ENCODE measurements around the gene KASH5. TPM values are rescaled to one million over a fixed set of nuclear protein-coding genes. Genes with fewer than 3 reads are reported as not detected.

The KASH5 gene
- total RNA-seq, 8 experiments from 2014 or later, result 0.27 to 2.7 (median 0.51) TPM; not detected in 2

- ATAC-seq (replicated peaks in 6 of 8), result no peak
- 58 to 100% (median 70%) methylated on average over 1 to 7 of the region's 28 CpGs; no CpG with 5 or more reads in 4 of the 10 experiments for WGBS, 10 experiments
- Histone ChIP-seq H3K4me3 (no peak overlapping the region), H3K4me1 (replicated peaks in 1 of 2) (peaks cover 9 to 13% of the 10 kb centered on the region in 2 donors), H3K27ac (no peak overlapping the region)
- in situ Hi-C loops (cut with MboI; ENCODE audit: low pct_unique_long_range_greater_than_20kb in 2 of 9, low sequenced_read_pairs in 9 of 9, unreplicated experiment in 9 of 9), result no loop called here
These were observed 42.8 kb downstream of the KASH5 start for GRCh38 chr19:49430678-49431329.

DNA sequence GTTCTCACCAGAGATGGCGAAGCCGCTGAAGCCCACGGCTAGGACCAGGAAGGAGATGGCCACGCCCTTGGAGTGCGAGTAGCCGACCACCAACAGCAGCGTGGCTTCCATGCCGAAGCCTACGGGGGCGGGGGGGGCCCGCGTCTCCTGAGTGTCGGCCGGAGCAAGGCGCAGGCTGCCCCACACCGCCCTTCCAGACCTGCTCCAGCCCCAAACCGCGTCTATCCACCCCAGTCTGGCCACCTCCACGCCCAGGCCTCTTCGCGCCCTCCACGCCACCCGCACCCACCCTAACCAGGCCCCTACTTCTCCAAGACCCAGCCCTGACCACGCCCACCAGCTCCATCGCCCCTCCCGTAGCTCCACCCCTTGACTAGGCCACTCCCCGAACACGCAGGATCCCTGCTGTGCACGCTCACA, 43.3 kb downstream of the KASH5 start:
- H3K4me1 ChIP-seq (replicated peaks in 1 of 2), result peaks cover 9 to 13% of the 10 kb centered on the region in 2 donors
- in situ Hi-C loops (cut with MboI; ENCODE audit: low pct_unique_long_range_greater_than_20kb in 2 of 9, low sequenced_read_pairs in 9 of 9, unreplicated experiment in 9 of 9), result no loop called here
- WGBS, 10 experiments, result 22 to 67% (median 37%) methylated on average over 1 to 9 of the region's 29 CpGs; no CpG with 5 or more reads in 4 of the 10 experiments
- H3K4me3 ChIP-seq, result no peak overlapping the region
- ATAC-seq (replicated peaks in 6 of 8), result no peak
- no peak overlapping the region for H3K27ac ChIP-seq

GRCh38 chr19:49432141-49433073, 44.4 kb downstream of the KASH5 start:
- 16 to 100% (median 26%) methylated on average over 1 to 13 of the region's 63 CpGs; no CpG with 5 or more reads in 6 of the 10 experiments for WGBS, 10 experiments
- no peak overlapping the region for H3K4me3 ChIP-seq
- ATAC-seq (replicated peaks in 6 of 8), result peak in 1 of 8 experiments; percentile 27
- in situ Hi-C loops (cut with MboI; ENCODE audit: low pct_unique_long_range_greater_than_20kb in 2 of 9, low sequenced_read_pairs in 9 of 9, unreplicated experiment in 9 of 9), result no loop called here
- no peak overlapping the region for H3K27ac ChIP-seq
- peaks cover 18 to 24% of the 10 kb centered on the region in 2 donors for H3K4me1 ChIP-seq (replicated peaks in 1 of 2)

DNA sequence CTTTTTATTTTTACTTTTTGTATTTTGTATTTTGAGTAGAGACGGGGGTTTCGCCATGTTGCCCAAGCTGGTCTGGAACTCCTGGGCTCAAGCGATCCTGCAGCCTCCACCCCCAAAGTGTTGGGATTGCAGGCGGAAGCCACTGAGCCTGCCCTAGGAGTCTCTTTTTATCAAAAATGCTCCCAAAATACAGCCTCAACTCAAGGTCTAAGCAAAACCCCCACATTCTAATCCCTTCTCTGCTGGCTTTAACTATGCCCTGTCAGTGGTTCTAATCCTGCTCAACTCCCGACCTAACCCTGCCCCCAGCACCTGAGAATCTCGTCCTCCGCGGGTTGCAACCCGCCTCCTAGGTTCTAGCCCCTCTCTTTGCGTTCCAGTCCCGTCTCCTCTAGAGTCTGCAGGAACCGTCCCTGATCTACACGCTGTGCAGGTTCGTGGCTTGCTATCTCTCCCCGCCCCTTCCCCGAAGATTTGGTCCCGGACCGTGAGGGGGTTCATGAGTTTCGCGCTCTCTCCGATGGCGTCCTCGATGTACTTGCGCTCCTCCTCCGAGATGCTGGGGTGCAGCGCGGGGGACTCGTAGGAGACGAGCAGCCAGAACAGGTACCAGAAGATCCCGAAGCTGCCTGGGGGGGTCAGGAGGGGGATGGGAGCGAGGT, 45.3 kb downstream of the KASH5 start:
- no peak for ATAC-seq (replicated peaks in 6 of 8)
- no peak overlapping the region for H3K4me3 ChIP-seq
- WGBS, 10 experiments, result 8 to 66% (median 17%) methylated on average over 2 to 20 of the region's 31 CpGs; no CpG with 5 or more reads in 5 of the 10 experiments
- in situ Hi-C loops (cut with MboI; ENCODE audit: low pct_unique_long_range_greater_than_20kb in 2 of 9, low sequenced_read_pairs in 9 of 9, unreplicated experiment in 9 of 9), result no loop called here
- H3K4me1 ChIP-seq (replicated peaks in 1 of 2), result peaks cover 12 to 17% of the 10 kb centered on the region in 2 donors
- no peak overlapping the region for H3K27ac ChIP-seq

- in situ Hi-C loops (cut with MboI; ENCODE audit: low pct_unique_long_range_greater_than_20kb in 2 of 9, low sequenced_read_pairs in 9 of 9, unreplicated experiment in 9 of 9), result no loop called here
- Histone ChIP-seq H3K4me3 (no peak overlapping the region), H3K27ac (no peak overlapping the region), H3K4me1 (replicated peaks in 1 of 2) (peaks cover 10 to 14% of the 10 kb centered on the region in 2 donors)
- ATAC-seq (replicated peaks in 6 of 8), result no peak
- WGBS, 10 experiments, result 40 to 100% (median 81%) methylated on average over 1 to 7 of the region's 18 CpGs; no CpG with 5 or more reads in 3 of the 10 experiments
These were observed 47.0 kb downstream of the KASH5 start for GRCh38 chr19:49434907-49435583.

GRCh38 chr19:49435670-49436069, 47.6 kb downstream of the KASH5 start:
- Histone ChIP-seq H3K27ac (no peak overlapping the region), H3K4me3 (no peak overlapping the region), H3K4me1 (replicated peaks in 1 of 2) (peaks cover 10 to 17% of the 10 kb centered on the region in 2 donors)
- in situ Hi-C loops (cut with MboI; ENCODE audit: low pct_unique_long_range_greater_than_20kb in 2 of 9, low sequenced_read_pairs in 9 of 9, unreplicated experiment in 9 of 9), result no loop called here
- 58 to 100% (median 83%) methylated on average over 1 to 5 of the region's 10 CpGs; no CpG with 5 or more reads in 4 of the 10 experiments for WGBS, 10 experiments
- no peak for ATAC-seq (replicated peaks in 6 of 8)

GRCh38 chr19:49436381-49437017, 48.5 kb downstream of the KASH5 start:
- peak in 6 of 8 experiments; percentile 21 to 74 (median 60) for ATAC-seq (replicated peaks in 6 of 8)
- Histone ChIP-seq H3K4me1 (replicated peaks in 1 of 2) (peaks cover 13 to 23% of the 10 kb centered on the region in 2 donors), H3K4me3 (peak overlapping the region in 3 of 5 donors; percentile 7 to 9 (median 8)), H3K27ac (no peak overlapping the region)
- WGBS, 10 experiments, result 0 to 27% (median 11%) methylated on average over 4 to 11 of the region's 42 CpGs; no CpG with 5 or more reads in 7 of the 10 experiments
- in situ Hi-C loops (cut with MboI; ENCODE audit: low pct_unique_long_range_greater_than_20kb in 2 of 9, low sequenced_read_pairs in 9 of 9, unreplicated experiment in 9 of 9), result no loop called here

DNA sequence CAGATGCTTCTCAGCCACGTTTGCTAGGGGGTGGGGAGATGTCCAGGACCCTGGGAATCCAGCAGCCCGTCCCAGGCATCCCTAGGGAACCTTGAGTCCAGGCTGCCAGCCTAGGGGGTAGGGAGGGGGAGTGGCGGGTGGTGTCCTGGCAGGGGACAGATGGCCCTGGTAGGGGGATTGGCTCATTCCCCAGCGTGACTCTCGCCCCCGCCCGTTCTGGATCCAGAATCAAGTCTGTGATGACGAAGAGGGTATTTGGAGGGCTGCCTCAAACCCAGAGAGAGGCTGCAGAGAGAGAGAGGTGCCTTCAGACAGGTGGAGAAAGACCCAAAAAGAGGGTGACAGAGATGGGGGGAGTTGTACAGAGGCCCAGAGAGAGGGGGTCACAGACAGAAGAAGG, 49.2 kb downstream of the KASH5 start:
- H3K4me1 ChIP-seq (replicated peaks in 1 of 2), result peaks cover 17 to 26% of the 10 kb centered on the region in 2 donors
- in situ Hi-C loops (cut with MboI; ENCODE audit: low pct_unique_long_range_greater_than_20kb in 2 of 9, low sequenced_read_pairs in 9 of 9, unreplicated experiment in 9 of 9), result no loop called here
- no peak overlapping the region for H3K27ac ChIP-seq
- no peak overlapping the region for H3K4me3 ChIP-seq
- ATAC-seq (replicated peaks in 6 of 8), result peak in 1 of 8 experiments; percentile 13
- 0 to 20% (median 5%) methylated on average over 1 to 2 of the region's 8 CpGs; no CpG with 5 or more reads in 6 of the 10 experiments for WGBS, 10 experiments

DNA sequence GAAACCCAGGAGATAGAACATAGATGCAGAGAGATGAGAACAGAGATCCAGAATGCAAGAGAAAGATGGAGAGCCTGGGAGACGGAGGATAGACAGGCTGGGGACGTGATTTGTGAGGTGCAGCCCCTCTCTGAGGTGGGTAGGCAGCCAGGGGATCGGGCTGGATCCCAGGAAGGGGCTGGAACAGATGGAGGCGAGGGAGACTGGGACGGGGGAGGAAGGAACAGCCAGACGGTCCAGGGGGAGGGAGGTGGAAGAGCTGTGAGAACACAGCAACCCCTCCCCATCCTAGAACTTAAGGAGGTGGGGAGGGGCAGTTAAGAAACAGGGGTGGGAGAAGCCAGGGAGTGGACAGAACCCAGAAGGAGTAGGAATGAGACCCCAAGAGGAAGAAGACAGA, 50.2 kb downstream of the KASH5 start:
- no peak for ATAC-seq (replicated peaks in 6 of 8)
- Histone ChIP-seq H3K4me3 (no peak overlapping the region), H3K27ac (no peak overlapping the region), H3K4me1 (replicated peaks in 1 of 2) (peaks cover 20 to 26% of the 10 kb centered on the region in 2 donors)
- in situ Hi-C loops (cut with MboI; ENCODE audit: low pct_unique_long_range_greater_than_20kb in 2 of 9, low sequenced_read_pairs in 9 of 9, unreplicated experiment in 9 of 9), result no loop called here
- WGBS, 10 experiments, result 0% methylated on average over 1 of the region's 6 CpGs; no CpG with 5 or more reads in 7 of the 10 experiments

GRCh38 chr19:49439836-49440235, 51.8 kb downstream of the KASH5 start:
- in situ Hi-C loops (cut with MboI; ENCODE audit: low pct_unique_long_range_greater_than_20kb in 2 of 9, low sequenced_read_pairs in 9 of 9, unreplicated experiment in 9 of 9), result loop anchor here in 2 of 9 experiments (10.0 kb wide), 1 partner anchor 45 kb away; no protein-coding TSS in a partner anchor
- no peak for ATAC-seq (replicated peaks in 6 of 8)
- 40 to 60% methylated on average over 1 to 2 of the region's 6 CpGs; no CpG with 5 or more reads in 8 of the 10 experiments for WGBS, 10 experiments
- Histone ChIP-seq H3K4me1 (replicated peaks in 1 of 2) (peaks cover 20 to 26% of the 10 kb centered on the region in 2 donors), H3K27ac (no peak overlapping the region), H3K4me3 (no peak overlapping the region)

GRCh38 chr19:49440439-49441209, 52.6 kb downstream of the KASH5 start:
- H3K4me1 ChIP-seq (replicated peaks in 1 of 2), result peaks cover 20 to 26% of the 10 kb centered on the region in 2 donors
- H3K4me3 ChIP-seq, result peak overlapping the region in 3 of 5 donors; percentile 20 to 34 (median 25)
- WGBS, 10 experiments, result 0 to 56% (median 25%) methylated on average over 2 to 15 of the region's 19 CpGs; no CpG with 5 or more reads in 1 of the 10 experiments
- H3K27ac ChIP-seq, result no peak overlapping the region
- ATAC-seq (replicated peaks in 6 of 8), result no peak
- in situ Hi-C loops (cut with MboI; ENCODE audit: low pct_unique_long_range_greater_than_20kb in 2 of 9, low sequenced_read_pairs in 9 of 9, unreplicated experiment in 9 of 9), result loop anchor here in 2 of 9 experiments (10.0 kb wide), 1 partner anchor 46 kb away; no protein-coding TSS in a partner anchor
